Bronchus fibroblast of lung (primary cell): ENCODE measurements around the gene CMTM4. TPM values are rescaled to one million over a fixed set of nuclear protein-coding genes. Genes with fewer than 3 reads are reported as not detected.

ENCODE experiments used
- total RNA-seq: library from RNA; depleted of rRNA; stranded (reverse); fragments of >200 nt; gene quantifications from 2 replicates; pipeline ENCODE4 v1.2.3, GENCODE V29; 2015

CMTM4 gene
- 5.6 and 7.2 TPM in 2 replicates for total RNA-seq

GRCh38 chr16:66696669-66697630 is at the start of gene CMTM4:
TSS of gene CMTM4 (minus strand) at chr16:66696743. CDS start at chr16:66696525, 218 bp downstream.

GRCh38 chr16:66604376-66605176 is 92.0 kb downstream of the CMTM4 start, which contains the start of gene CMTM3:
TSS of gene CMTM3 (plus strand) at chr16:66604704. CDS start at chr16:66604806, 102 bp downstream.

GRCh38 chr16:66578651-66579531 is 117.7 kb downstream of the CMTM4 start, which contains the start of gene CMTM2:
TSS of gene CMTM2 (plus strand) at chr16:66579463. CDS start at chr16:66579608, 145 bp downstream.

DNA sequence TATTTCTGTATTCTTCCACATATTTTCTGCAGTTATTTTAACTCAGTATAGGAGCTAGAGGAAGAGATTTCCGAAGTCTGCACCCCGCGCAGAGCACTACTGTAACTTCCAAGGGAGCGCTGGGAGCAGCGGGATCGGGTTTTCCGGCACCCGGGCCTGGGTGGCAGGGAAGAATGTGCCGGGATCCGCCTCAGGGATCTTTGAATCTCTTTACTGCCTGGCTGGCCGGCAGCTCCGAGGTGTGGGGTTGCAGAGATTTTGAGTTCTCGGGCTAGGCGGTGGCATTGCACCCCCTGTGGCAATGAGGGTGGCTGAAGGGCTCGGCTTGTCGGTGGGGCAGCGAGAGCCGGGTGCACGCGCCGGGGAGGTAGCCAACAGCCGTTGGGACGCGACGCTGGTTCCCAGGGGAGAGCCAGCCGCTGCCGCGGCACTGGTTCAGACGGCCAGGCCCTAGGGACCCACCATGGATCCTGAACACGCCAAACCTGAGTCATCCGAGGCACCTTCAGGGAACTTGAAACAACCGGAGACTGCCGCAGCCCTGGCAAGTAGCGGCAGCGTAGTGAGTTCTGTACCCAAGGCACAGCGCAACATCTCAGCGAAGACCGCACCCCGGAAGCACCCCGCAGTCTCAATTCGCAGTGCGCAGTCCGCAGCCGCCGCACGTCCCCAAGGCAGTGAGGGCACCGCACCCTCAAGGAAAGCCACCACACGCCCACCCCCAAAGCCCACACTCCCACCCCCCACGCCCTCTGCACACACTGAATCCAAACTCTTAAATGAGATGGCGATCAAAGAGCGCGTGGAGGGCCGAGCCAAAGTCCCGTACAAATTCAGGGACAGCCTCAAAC is 130.3 kb downstream of the CMTM4 start, which contains the start of gene CMTM1:
CMTM1 (plus strand) TSS at position 389 of the 851 bp plus-strand sequence; CDS start at position 464, 75 bp downstream.

Other genes with a start within 250 kb of the CMTM4 start
- gene TK2, start 146.6 kb downstream of the CMTM4 start, total RNA-seq, result 14.9 and 17.5 TPM in 2 replicates
- gene CKLF, start 144.2 kb downstream of the CMTM4 start, total RNA-seq, result 85.7 and 90.1 TPM in 2 replicates
- 0.59 and 1.0 TPM in 2 replicates for gene CMTM1, start 130.3 kb downstream of the CMTM4 start, total RNA-seq
- gene CMTM2, start 117.3 kb downstream of the CMTM4 start, total RNA-seq, result not detected in 2 replicates
- 25.1 and 30.8 TPM in 2 replicates for gene CMTM3, start 92.0 kb downstream of the CMTM4 start, total RNA-seq
- gene DYNC1LI2, start 54.9 kb upstream of the CMTM4 start, total RNA-seq, result 40.9 and 52.9 TPM in 2 replicates
- not detected in 2 replicates for gene TERB1, start 104.8 kb upstream of the CMTM4 start, total RNA-seq
- gene NAE1, start 134.2 kb upstream of the CMTM4 start, total RNA-seq, result 57.8 and 74.3 TPM in 2 replicates
- gene CA7, start 147.7 kb upstream of the CMTM4 start, total RNA-seq, result not detected in 2 replicates
- gene PDP2, start 183.8 kb upstream of the CMTM4 start, total RNA-seq, result 1.9 and 6.6 TPM in 2 replicates
- not detected in 2 replicates for gene CDH16, start 222.1 kb upstream of the CMTM4 start, total RNA-seq
- 5.4 and 7.6 TPM in 2 replicates for gene RRAD, start 228.8 kb upstream of the CMTM4 start, total RNA-seq
- gene CIAO2B, start 237.7 kb upstream of the CMTM4 start, total RNA-seq, result 180 and 183 TPM in 2 replicates
- 22.0 and 24.7 TPM in 2 replicates for gene CES2, start 238.8 kb upstream of the CMTM4 start, total RNA-seq